HG03342 (cell line): ENCODE data around the gene SREBF2.
"Not testable (repeated sequence)": the region's sequence is repeated elsewhere in the genome, so short reads cannot be mapped to it uniquely, and the experiment has no call there.

Experiments
- ATAC-seq: cut with Tn5 transposase; IDR thresholded peaks from one replicate; pipeline ENCODE4 v1.9.1; 2021; ENCODE audit warnings: mild to moderate bottlenecking, moderate library complexity; ENCODE audit not compliant: unreplicated experiment

SREBF2 gene

DNA sequence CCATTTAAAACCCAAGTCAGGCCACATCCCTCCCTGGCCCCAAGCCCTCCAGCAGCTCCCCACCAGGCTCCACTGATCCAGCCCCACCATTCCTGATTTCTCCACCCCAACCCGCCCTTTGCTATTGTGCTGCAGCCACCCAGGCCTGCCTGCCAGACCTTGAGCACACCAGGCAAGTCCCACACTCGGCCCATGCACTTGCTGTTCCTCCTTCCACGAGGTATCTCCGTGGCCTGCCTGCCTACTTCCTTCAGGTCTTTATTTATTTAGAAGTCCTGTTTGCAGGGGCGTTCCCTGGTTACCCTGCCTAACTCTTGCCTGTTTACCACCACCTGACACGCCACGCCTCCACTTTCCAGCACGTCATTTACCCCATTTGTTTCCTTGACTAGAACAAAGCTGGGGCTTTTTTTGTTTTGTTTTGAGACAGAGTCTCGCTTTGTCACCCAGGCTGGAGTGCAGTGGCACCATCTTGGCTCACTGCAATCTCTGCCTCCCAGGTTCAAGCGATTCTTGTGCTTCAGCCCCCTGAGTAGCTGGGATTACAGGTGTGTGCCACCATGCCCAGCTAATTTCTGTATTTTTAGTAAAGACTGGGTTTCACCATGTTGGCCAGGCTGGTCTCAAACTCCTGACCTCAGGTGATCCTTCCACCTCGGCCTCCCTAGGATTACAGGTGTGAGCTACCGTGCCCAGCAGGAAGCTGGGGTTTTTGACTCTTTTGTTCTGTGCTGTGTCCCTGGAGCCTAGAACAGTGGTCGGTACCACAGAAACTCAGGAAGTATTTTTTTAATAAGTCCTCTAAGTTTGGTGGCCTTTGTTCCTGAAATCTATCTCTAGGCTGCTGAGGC lies 107.3 kb downstream of the SREBF2 start:
- peak; percentile 53 for ATAC-seq

DNA sequence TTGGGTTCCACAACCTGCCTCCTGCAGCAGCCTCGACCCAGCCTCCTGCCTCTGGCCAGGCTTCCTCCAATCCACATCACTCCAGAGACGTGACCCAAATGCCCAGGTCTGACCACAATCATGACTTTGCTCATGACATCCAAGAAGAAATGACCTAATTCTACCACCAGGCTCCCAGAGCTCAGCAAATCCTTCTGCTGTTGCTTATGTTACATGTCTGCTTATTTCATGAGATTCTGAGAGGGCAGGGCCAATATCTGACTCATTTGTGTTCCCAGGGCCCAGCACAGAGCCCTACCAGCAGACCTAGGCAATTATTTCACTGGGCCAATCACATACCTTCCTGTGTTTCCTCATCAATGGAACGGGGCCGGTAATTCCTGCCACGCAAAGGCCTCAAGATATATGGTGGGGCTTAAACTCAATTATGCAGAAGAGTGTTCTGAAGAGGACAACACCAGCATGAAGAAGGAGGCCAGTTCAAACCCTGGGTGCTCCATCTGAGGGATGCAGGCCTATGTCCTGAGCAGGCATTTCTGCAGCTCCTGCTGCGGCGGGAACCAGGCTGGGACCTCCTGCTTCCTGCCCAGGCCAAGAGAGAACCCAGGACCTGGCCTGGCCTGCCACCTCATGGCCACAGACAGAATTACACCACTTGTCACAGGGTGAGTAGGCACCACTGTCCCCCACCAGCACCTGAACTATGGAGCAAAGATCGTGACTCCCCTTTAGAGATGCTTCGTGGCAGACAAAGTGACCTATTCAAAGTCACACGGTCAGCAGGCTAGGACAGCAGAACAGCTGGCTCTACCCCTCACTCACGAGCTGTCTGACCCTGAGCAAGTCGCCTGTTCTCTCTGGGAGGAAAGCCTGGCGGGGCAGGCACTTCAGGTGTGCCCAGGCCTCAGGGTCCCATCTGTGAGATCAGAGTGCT lies 108.2 kb downstream of the SREBF2 start:
- ATAC-seq: no peak

DNA sequence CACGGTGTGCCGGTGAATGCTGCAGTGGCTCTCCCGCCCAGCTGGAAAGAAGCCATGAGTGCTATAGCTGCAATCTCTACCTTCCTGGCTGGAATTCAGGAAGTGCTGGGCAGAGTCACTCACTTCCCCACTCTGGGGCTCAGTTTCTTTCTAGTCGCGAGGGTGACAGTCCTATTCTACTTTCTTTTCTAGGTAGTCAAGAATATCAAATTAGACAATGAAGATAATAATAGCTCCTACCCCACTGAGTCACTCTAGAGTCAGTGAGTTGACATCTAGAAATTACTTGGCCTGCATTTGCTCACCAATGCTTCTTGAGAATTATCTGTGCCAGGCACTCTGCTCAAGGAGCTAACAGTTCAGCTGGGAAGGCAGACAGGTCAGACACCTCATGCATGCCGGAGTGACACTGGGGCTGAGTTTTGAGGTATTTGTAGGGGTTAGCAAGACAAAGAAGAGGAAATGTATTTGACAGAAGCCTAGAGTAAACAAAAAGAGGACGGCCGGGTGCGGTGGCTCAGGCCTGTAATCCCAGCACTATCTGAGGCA lies 110.8 kb downstream of the SREBF2 start:
- no peak for ATAC-seq

DNA sequence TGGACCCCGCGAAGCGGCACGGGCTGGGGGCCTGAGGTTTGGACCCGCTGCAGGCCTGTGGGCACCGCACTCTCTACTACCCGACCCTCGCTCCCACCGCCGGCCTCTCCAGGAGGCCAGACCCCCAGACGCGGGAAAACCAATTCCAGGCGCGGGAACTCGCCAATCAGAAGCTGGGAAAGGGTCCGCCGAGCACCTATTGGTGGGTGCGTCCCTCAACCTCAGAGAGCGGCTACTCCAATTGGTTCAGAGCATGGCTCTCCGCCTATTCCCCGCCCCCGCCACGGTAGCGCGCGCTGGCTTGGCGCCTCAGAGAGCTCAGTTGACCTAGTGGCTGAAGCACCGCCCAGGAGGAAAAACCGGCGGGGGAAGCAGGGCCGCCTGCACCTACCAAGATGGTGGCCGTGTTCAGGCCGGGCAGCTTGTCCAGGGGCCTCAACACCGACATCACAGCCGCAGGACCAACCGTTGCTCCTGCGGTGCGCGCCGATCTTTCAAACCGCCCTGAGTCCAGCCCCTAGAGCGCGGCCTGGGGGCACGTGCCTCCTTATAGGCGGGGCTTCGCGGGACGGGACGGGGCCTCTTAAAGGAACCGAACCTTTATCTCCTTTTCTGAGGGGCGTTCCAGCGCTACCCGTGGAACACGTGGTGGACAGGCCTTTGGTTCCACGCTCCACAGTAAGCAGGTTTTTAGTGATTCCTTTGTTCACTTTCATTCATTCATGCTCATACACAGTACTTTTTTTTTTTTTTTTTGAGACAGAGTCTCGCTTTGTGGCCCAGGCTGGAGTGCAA lies 113.9 kb downstream of the SREBF2 start, which contains the start of gene CENPM:
TSS of gene CENPM (minus strand) at position 524 of the 795 bp plus-strand sequence. CDS start at position 448, 76 bp downstream.
- ATAC-seq: peak; percentile 74

DNA sequence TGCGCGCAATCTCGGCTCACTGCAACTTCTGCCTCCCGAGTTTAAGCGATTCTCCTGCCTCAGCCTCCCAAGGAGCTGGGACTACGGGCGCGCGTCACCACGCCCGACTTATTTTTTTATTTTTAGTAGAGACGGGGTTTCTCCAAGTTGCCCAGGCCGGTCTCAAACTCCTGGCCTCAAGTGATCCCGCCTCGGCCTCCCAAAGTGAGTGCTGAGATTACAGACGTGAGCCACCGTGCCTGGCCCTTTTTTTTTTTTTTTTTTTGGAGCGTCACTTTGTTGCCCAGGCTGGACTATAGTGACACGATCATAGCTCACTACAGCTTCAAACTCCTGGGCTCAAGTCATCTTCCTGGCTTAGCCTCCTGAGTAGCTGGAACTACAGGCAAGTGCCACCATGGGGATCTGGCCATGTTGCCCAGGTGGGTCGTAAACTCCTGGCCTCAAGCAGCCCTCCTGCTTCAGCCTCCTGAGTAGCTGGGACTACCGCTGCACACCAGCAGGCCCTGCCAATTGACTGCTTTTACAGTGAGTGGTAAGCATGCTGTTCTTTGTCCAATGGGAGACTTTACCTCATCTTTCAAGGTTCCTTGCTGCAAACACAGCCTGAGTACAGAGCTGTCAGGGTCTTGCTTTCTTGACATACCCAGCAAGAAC lies 114.6 kb downstream of the SREBF2 start:
- ATAC-seq: no peak

DNA sequence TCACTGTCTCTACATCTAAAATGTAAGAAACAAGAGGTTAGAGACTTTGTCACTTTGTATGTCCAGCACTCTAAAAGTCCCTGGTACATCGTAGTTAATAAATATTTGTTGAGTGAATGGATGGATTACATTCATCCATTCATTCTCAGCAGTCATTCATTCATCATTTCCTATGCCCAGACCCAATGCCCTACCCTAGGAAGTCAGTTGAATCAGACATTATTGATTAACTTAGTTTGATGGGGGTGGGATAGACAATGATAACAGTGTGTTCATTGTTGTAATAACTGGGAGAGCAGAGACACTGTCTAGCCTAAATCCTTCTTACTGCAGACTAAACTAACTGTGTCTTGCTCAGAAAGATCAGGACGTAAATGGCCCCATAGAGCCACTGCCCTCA lies 115.2 kb downstream of the SREBF2 start:
- ATAC-seq: no peak

DNA sequence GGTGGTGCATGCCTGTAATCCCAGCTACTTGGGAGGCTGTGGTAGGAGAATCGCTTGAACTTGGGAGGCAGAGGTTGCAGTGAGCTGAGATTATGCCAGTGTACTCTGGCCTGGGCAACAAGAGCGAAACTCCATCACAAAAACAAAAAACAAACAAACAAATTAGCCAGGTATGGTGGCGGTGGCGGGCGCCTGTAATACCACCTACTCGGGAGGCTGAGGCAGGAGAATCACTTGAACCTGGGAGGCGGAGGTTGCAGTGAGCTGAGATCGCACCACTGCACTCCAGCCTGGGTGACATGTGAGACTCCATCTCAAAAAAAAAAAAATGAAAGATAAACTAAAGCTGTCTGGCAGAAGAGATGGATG lies 116.0 kb downstream of the SREBF2 start:
- ATAC-seq: not testable (repeated sequence)

DNA sequence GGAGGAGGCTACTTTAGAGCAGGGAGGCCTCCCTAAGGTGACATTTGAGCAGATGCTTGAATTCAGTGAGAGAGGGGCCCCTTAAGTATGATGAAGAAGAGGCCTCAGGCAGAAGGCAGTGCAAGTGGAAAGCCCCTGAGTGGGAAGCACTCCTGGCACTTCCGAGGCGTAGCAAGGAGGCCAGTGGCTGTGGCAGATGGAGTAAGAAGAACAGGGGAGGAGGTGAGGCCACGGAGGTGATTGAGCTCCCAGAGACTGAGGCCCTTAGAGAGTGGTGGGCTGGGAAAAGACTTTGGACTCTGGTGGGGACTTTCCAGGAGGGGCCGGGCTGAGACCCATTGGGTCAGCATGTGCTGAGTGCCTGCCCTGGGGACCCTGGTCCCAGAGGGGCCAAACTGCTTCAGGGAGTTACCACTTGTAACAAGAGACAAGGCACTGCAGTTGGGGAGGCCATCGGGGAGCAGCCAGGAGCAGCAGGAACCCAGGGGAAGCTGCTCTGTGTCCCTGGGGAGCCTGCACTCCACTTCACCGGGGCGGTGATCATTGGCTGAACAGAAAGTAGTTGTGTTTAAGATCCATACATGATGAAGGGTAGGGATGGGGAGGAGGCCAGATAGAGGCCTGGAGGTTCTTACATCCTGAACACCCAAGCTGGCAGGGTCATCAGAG lies 116.5 kb downstream of the SREBF2 start:
- ATAC-seq: no peak

DNA sequence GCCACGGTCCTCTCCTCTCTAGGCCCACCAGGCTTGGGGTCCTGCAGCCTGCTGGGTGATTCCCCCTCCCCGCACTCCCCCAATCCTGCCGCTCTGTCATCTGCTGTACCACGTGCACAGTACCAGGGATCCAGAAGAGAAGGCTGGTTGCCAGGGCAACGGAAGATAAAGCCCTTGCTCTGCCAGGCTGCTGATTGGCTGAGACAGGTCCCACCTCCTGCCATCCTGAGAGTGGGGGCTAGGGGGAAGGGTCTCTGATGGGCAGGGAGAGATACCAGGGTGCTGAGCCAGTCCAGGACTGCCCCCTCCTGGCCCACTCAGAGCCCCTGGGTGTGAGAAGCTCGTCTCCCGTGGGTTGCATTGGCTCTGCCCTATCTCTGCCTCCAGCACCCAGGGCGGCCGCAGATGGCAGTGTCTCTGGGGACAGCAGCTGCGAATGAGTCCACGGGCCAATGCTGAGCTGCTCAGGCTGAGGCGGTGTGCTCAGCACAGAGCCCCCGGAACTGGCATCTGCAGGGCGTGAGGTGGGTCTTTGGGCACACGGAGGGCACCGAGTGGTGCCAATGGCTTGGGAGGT lies 119.1 kb downstream of the SREBF2 start, which contains the start of gene SMIM45:
TSS of gene SMIM45 (plus strand) at position 253 of the 577 bp plus-strand sequence.
- no peak for ATAC-seq

DNA sequence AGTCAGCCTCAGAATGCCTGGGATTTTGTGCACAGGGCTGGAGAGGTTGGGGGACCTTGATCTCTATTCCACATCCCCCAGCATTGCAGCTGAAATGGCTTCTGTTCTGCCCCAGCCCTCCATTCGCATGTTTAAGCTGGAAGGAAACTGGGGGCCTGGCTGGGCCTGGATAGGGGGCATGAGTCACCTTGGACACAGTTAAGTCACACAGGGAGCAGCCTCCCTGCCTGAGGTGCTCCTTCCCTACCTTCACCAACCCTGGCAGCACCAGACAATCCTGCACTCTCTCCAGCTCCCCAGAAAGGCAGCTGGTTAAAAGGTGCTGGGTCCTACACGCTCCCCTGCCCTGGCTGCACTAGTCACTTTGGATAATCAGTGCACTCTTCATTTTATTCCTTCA lies 119.8 kb downstream of the SREBF2 start:
- no peak for ATAC-seq
